Cardiac muscle cell (in vitro differentiated cells and primary cell): ENCODE data around the gene HLX. TPM values are rescaled to one million over a fixed set of nuclear protein-coding genes. Genes with fewer than 3 reads are reported as not detected.

ENCODE experiments used
- DNase-seq, 2 donors: peaks; one replicate each; pipeline versions ENCODE4 v3.0.0 to v3.0.0-alpha.2; 2010 to 2017; ENCODE audit warnings: low read depth in 1 of 2, low spot score in 1 of 2
- H3K27ac ChIP-seq: fragments of 200-600 bp; sonication (generic); 2 replicates; pipeline ENCODE4 v1.5.1; 2016
- H3K27me3 ChIP-seq: fragments of 200-600 bp; sonication (generic); 2 replicates; pipeline ENCODE4 v1.6.0; 2016; ENCODE audit warnings: control low read depth
- H3K36me3 ChIP-seq: fragments of 200-600 bp; sonication (generic); 2 replicates; pipeline ENCODE4 v1.5.1; 2016; ENCODE audit warnings: control low read depth
- H3K4me1 ChIP-seq: fragments of 200-600 bp; sonication (generic); 2 replicates; pipeline ENCODE4 v1.8.1; 2017; ENCODE audit warnings: low read depth, mild to moderate bottlenecking, mixed run types
- H3K4me3 ChIP-seq: fragments of 200-600 bp; sonication (generic); 2 replicates; pipeline ENCODE4 v1.5.1; 2016; ENCODE audit warnings: mild to moderate bottlenecking
- H3K9me3 ChIP-seq: fragments of 200-600 bp; sonication (generic); 2 replicates; pipeline ENCODE4 v1.5.1; 2017; ENCODE audit warnings: low read depth, mild to moderate bottlenecking, control low read depth
- polyA plus RNA-seq: library from polyadenylated mRNA; unstranded; fragments of >200 nt; fragmentation: Nextera tagmentation; extraction: Ambion mirVana; gene quantifications from 2 replicates; pipeline ENCODE4 v1.2.1, GENCODE V29; 2016
- total RNA-seq: library from RNA; depleted of rRNA; stranded (reverse); fragments of >200 nt; gene quantifications from 2 replicates; pipeline ENCODE4 v1.2.3, GENCODE V29; 2016
- TF ChIP-seq, protein P1 (sequence below): IDR thresholded peaks from 2 replicates; pipeline ENCODE4 v1.5.1; 2012; ENCODE audit warnings: low read depth, mild to moderate bottlenecking, low read length

Gene HLX
- total and polyA plus RNA-seq, 2 experiments from 2014 or later, result 0.15 to 4.5 TPM

GRCh38 chr1:220873868-220874655, 5.2 kb upstream of the HLX start:
- DNase-seq, result peak; percentile 70
- TF ChIP-seq, protein P1, sequence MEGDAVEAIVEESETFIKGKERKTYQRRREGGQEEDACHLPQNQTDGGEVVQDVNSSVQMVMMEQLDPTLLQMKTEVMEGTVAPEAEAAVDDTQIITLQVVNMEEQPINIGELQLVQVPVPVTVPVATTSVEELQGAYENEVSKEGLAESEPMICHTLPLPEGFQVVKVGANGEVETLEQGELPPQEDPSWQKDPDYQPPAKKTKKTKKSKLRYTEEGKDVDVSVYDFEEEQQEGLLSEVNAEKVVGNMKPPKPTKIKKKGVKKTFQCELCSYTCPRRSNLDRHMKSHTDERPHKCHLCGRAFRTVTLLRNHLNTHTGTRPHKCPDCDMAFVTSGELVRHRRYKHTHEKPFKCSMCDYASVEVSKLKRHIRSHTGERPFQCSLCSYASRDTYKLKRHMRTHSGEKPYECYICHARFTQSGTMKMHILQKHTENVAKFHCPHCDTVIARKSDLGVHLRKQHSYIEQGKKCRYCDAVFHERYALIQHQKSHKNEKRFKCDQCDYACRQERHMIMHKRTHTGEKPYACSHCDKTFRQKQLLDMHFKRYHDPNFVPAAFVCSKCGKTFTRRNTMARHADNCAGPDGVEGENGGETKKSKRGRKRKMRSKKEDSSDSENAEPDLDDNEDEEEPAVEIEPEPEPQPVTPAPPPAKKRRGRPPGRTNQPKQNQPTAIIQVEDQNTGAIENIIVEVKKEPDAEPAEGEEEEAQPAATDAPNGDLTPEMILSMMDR, result peak; percentile 72
- H3K36me3 ChIP-seq, result no peaks in the 10 kb centered on the region
- H3K9me3 ChIP-seq, result no peaks in the 10 kb centered on the region
- peaks cover 46% of the 10 kb centered on the region for H3K27me3 ChIP-seq
- no peak overlapping the region for H3K27ac ChIP-seq
- no peaks in the 10 kb centered on the region for H3K4me1 ChIP-seq
- H3K4me3 ChIP-seq, result no peak overlapping the region

DNA sequence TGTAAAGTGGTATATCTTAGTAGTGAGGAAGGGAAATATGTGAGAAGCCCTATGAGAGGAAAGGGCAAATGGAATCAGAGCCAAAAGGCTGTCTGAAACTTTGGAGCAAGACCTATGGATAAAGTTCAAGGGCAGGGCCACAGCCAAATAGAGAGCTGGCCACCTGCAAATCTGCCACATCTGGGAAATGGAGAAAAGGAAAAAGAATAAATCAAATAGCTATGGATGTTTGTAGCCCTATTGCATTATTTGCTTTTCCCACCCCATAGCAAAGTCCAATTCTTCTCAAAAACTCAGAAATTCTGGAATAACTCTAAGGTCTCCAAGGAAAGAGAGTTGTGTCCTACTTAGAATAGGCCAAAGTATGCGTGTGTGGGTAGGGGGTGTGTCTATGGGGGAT, 4.0 kb upstream of the HLX start:
- Histone ChIP-seq H3K27me3 (peaks cover 58% of the 10 kb centered on the region), H3K4me1 (no peaks in the 10 kb centered on the region), H3K4me3 (no peak overlapping the region), H3K9me3 (no peaks in the 10 kb centered on the region), H3K36me3 (no peaks in the 10 kb centered on the region), H3K27ac (no peak overlapping the region)
- TF ChIP-seq, protein P1, result no peak
- DNase-seq, result no peak

- Histone ChIP-seq H3K9me3 (no peaks in the 10 kb centered on the region), H3K4me3 (peak overlapping the region; percentile 18), H3K4me1 (no peaks in the 10 kb centered on the region), H3K27me3 (peaks cover 72% of the 10 kb centered on the region), H3K36me3 (no peaks in the 10 kb centered on the region), H3K27ac (no peak overlapping the region)
- DNase-seq, result peak; percentile 47 to 65
- TF ChIP-seq, protein P1, result no peak
These were observed 2.5 kb upstream of the HLX start for GRCh38 chr1:220876511-220877376.

DNA sequence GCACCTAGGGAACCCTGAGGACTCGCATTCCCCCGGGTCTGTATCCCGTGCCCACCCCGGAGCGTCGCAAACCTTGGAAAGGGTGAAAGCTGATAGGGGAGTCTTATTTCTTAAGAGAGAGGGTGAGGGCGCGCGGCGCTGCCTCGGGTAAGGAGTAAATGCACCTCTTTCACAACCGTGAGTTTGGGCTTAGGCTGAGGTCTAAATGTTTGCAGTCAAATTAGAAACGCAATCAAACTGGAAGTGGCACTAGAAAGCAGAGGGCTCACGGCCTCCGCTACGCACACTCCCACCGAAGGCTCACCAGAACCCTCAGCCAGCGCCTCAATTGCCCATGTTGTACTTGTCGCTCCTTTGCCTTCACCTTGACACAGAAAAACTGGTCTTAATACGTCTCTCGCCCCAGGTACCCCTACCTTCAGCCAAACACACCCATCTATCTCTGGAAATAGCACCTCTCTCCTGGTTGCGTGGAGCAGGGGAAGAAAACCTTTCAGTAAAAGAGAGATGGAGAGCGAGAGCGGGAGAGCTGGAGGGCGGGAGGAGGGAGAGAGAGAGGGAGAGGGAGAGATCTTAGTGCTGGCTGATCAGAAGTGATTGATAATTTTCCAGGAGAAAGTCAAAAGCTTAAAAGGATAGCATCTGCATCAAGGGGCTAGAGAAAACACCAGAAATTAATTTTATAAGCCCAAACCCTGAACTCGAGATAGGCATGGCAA, 1.7 kb upstream of the HLX start:
- Histone ChIP-seq H3K27ac (no peak overlapping the region), H3K4me1 (no peaks in the 10 kb centered on the region), H3K9me3 (no peaks in the 10 kb centered on the region), H3K36me3 (no peaks in the 10 kb centered on the region), H3K4me3 (peak overlapping the region; percentile 18), H3K27me3 (peaks cover 80% of the 10 kb centered on the region)
- DNase-seq, result no peak
- TF ChIP-seq, protein P1, result no peak

- Histone ChIP-seq H3K4me3 (peak overlapping the region; percentile 60), H3K9me3 (no peaks in the 10 kb centered on the region), H3K27me3 (peaks cover 89% of the 10 kb centered on the region), H3K27ac (no peak overlapping the region), H3K4me1 (no peaks in the 10 kb centered on the region), H3K36me3 (no peaks in the 10 kb centered on the region)
- TF ChIP-seq, protein P1, result no peak
- no peak for DNase-seq
These were observed 810 bp upstream of the HLX start for GRCh38 chr1:220878191-220879075.
